Trophoblast cell (in vitro differentiated cells and primary cell): ENCODE measurements around the gene SHISA8.
"Not testable (repeated sequence)": the region's sequence is repeated elsewhere in the genome, so short reads cannot be mapped to it uniquely, and the experiment has no call there.

Experiments used
- DNase-seq, 2 donors: peaks; one replicate each; pipeline ENCODE4 v3.0.0-alpha.2; 2016
- H2AFZ ChIP-seq: 2 replicates; pipeline ENCODE4 v1.6.1; 2013; ENCODE audit warnings: low read length, moderate library complexity, mild to moderate bottlenecking; ENCODE audit not compliant: insufficient read depth, poor library complexity
- H2AK5ac ChIP-seq: 2 replicates; pipeline ENCODE4 v1.6.1; 2013; ENCODE audit warnings: mild to moderate bottlenecking, low read length
- H2BK120ac ChIP-seq: 2 replicates; pipeline ENCODE4 v1.6.1; 2013; ENCODE audit warnings: low read length, mild to moderate bottlenecking, moderate library complexity; ENCODE audit not compliant: insufficient read depth, poor library complexity
- H2BK12ac ChIP-seq: 2 replicates; pipeline ENCODE4 v1.6.1; 2013; ENCODE audit warnings: mild to moderate bottlenecking, low read length, moderate library complexity
- H2BK5ac ChIP-seq: 2 replicates; pipeline ENCODE4 v1.6.1; 2013; ENCODE audit warnings: low read length, low read depth, moderate library complexity, mild to moderate bottlenecking; ENCODE audit not compliant: poor library complexity
- H3K14ac ChIP-seq: 2 replicates; pipeline ENCODE4 v1.6.1; 2013; ENCODE audit warnings: mild to moderate bottlenecking, low read length
- H3K18ac ChIP-seq: 2 replicates; pipeline ENCODE4 v1.6.1; 2013; ENCODE audit warnings: mild to moderate bottlenecking, low read length
- H3K23ac ChIP-seq: 2 replicates; pipeline ENCODE4 v1.6.1; 2013; ENCODE audit warnings: low read length
- H3K27ac ChIP-seq: 2 replicates; pipeline ENCODE4 v1.5.1; 2013; ENCODE audit warnings: low read depth, mild to moderate bottlenecking, inconsistent platforms, low read length, moderate library complexity
- H3K27me3 ChIP-seq: 2 replicates; pipeline ENCODE4 v1.6.1; 2013; ENCODE audit warnings: inconsistent platforms, mild to moderate bottlenecking, low read length, moderate library complexity; ENCODE audit not compliant: insufficient read depth
- H3K36me3 ChIP-seq, 2 experiments: 1 replicate in 1 of 2; 2 replicates in 1 of 2; pipeline ENCODE4 v1.6.1; 2013; ENCODE audit warnings: low read length in 2 of 2, mild to moderate bottlenecking in 2 of 2, moderate library complexity in 1 of 2; ENCODE audit not compliant: insufficient read depth in 2 of 2, control insufficient read depth in 1 of 2
- H3K4ac ChIP-seq: 2 replicates; pipeline ENCODE4 v1.6.1; 2013; ENCODE audit warnings: low read depth, mild to moderate bottlenecking, low read length, moderate library complexity
- H3K4me1 ChIP-seq, 2 experiments: 1 replicate in 1 of 2; 2 replicates in 1 of 2; pipeline ENCODE4 v1.6.1; 2013; ENCODE audit warnings: low read length in 2 of 2, mild to moderate bottlenecking in 2 of 2, moderate library complexity in 1 of 2; ENCODE audit not compliant: insufficient read depth in 2 of 2, control insufficient read depth in 1 of 2
- H3K4me2 ChIP-seq: 2 replicates; pipeline ENCODE4 v1.6.1; 2013; ENCODE audit warnings: inconsistent platforms, mild to moderate bottlenecking, low read length, moderate library complexity
- H3K4me3 ChIP-seq: 2 replicates; pipeline ENCODE4 v1.5.1; 2013; ENCODE audit warnings: mild to moderate bottlenecking, low read depth, low read length, inconsistent platforms
- H3K79me1 ChIP-seq: one replicate; pipeline ENCODE4 v1.6.1; 2013; ENCODE audit warnings: low read length
- H3K79me2 ChIP-seq: 2 replicates; pipeline ENCODE4 v1.6.1; 2013; ENCODE audit warnings: low read length, mild to moderate bottlenecking; ENCODE audit not compliant: control insufficient read depth, insufficient read depth, poor library complexity
- H3K9ac ChIP-seq: 2 replicates; pipeline ENCODE4 v1.6.1; 2013; ENCODE audit warnings: mild to moderate bottlenecking, low read length
- H3K9me3 ChIP-seq: 2 replicates; pipeline ENCODE4 v1.6.1; 2013; ENCODE audit warnings: low read depth, mild to moderate bottlenecking, control low read depth, inconsistent platforms, low read length; ENCODE audit not compliant: insufficient read depth
- H4K12ac ChIP-seq: 2 replicates; pipeline ENCODE4 v1.6.1; 2013; ENCODE audit warnings: low read depth, mild to moderate bottlenecking, low read length, moderate library complexity
- H4K8ac ChIP-seq: 2 replicates; pipeline ENCODE4 v1.6.1; 2013; ENCODE audit warnings: low read depth, mild to moderate bottlenecking, low read length, moderate library complexity
- H4K91ac ChIP-seq: one replicate; pipeline ENCODE4 v1.6.1; 2013; ENCODE audit warnings: low read depth, mild to moderate bottlenecking, low read length, moderate library complexity
- WGBS: extraction: QIAGEN DNeasy Blood & Tissue Kit; methylation state at CpG from one replicate; pipeline ENCODE4 v1.1.7; 2013; ENCODE audit warnings: missing lambda C conversion rate; ENCODE audit not compliant: insufficient read length, insufficient coverage; ENCODE audit errors: extremely low coverage; 5-methylcytosine and 5-hydroxymethylcytosine counted together

Gene SHISA8

DNA sequence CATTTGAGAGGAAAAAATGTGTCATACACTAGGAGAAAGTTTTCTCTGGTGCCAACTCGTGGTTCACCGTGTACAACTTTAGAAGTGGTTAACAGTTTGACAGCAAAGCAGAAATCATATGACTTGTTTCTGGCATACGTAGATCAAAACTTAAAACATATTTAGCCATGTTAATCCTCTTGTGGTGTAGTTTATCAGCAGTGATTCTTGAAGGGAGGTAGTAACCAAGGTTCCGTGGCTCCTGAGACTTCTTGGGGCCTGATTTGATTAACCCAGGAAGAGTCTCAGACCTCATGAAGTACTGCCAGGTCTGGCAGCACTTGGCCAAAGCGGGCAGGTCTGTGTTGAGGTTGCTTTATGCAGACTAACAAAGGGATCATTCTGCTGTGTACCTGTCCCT, 41.5 kb downstream of the SHISA8 start:
- WGBS, result no CpG with 5 or more reads among the region's 5 CpGs

DNA sequence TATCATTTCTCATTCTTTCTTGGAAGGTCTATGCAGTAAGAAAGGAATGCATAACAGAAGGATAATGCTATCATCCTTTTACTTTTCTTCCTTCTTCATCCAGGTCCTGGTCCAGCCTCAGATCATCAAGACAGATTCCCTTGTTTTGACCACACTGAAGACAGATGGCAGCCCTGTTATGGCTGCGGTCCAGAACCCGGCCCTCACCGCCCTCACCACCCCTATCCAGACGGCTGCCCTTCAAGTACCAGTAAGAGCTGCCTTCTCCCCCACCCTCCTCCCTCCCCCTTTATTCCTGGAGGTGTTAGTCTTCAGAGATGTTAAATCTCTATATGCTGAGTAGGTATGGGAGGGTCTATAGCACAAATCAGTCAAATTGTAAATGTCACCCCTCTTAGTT, 44.1 kb downstream of the SHISA8 start:
- H2AK5ac ChIP-seq, result no peak overlapping the region
- H3K27me3 ChIP-seq, result no peaks in the 10 kb centered on the region
- peak; percentile 46 to 47 for DNase-seq

More for the DNA sequence above, 41.5 kb downstream of the SHISA8 start:
- no peak overlapping the region for H4K8ac ChIP-seq
- DNase-seq, result no peak
- H3K23ac ChIP-seq, result no peak overlapping the region
- H2AK5ac ChIP-seq, result no peak overlapping the region
- H3K36me3 ChIP-seq, result peaks cover 57 to 68% of the 10 kb centered on the region in 2 experiments
- no peak overlapping the region for H4K12ac ChIP-seq
- H3K18ac ChIP-seq, result no peak overlapping the region
- no peaks in the 10 kb centered on the region for H3K79me2 ChIP-seq
- no peak overlapping the region for H3K4me3 ChIP-seq
- H3K4me1 ChIP-seq, result no peaks in the 10 kb centered on the region
- H4K91ac ChIP-seq, result no peak overlapping the region
- H2BK12ac ChIP-seq, result no peak overlapping the region
- H3K9ac ChIP-seq, result no peak overlapping the region
- no peaks in the 10 kb centered on the region for H3K27me3 ChIP-seq
- no peak overlapping the region for H3K4ac ChIP-seq
- H3K27ac ChIP-seq, result no peak overlapping the region
- no peak overlapping the region for H2BK5ac ChIP-seq
- no peak overlapping the region for H2BK120ac ChIP-seq
- no peaks in the 10 kb centered on the region for H3K9me3 ChIP-seq
- H3K14ac ChIP-seq, result no peak overlapping the region
- no peak overlapping the region for H2AFZ ChIP-seq
- no peaks in the 10 kb centered on the region for H3K79me1 ChIP-seq
- H3K4me2 ChIP-seq, result no peak overlapping the region

DNA sequence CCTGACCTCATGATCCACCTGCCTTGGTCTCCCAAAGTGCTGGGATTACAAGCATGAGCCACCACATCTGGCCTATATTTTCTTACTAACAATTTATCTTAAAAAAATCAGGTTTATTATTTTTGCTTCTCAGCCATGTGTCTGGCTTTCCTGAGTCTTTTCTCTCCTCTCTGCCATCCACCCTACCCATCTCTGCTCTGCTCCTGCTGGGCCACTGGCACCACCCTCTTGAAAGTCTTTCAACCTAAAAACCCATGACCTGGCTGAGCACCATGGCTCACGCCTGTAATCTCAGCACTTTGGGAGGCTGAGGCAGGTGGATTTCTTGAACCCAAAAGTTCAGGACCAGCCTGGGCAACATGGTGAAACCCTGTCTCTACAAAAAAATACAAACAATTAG, 44.8 kb downstream of the SHISA8 start:
- H2BK12ac ChIP-seq, H2AFZ ChIP-seq, H3K4me2 ChIP-seq, H3K27me3 ChIP-seq, H3K79me2 ChIP-seq, H2BK120ac ChIP-seq, H3K4me1 ChIP-seq, H3K23ac ChIP-seq, H3K4me3 ChIP-seq, H3K4ac ChIP-seq, H2AK5ac ChIP-seq, H2BK5ac ChIP-seq, H3K14ac ChIP-seq, H3K27ac ChIP-seq, DNase-seq, H3K79me1 ChIP-seq, H4K12ac ChIP-seq, H3K18ac ChIP-seq, H3K9me3 ChIP-seq, H4K8ac ChIP-seq, H4K91ac ChIP-seq, H3K9ac ChIP-seq: not testable (repeated sequence)
- WGBS, result no CpG with 5 or more reads among the region's 1 CpG
- peaks cover 49 to 56% of the 10 kb centered on the region in 2 experiments for H3K36me3 ChIP-seq

More for the DNA sequence above, 44.1 kb downstream of the SHISA8 start:
- Histone ChIP-seq H3K79me1 (no peaks in the 10 kb centered on the region), H4K91ac (no peak overlapping the region), H3K23ac (no peak overlapping the region), H3K9me3 (no peaks in the 10 kb centered on the region), H3K36me3 (peaks cover 55 to 63% of the 10 kb centered on the region in 2 experiments), H2AFZ (no peak overlapping the region), H3K4me1 (no peaks in the 10 kb centered on the region), H4K8ac (no peak overlapping the region), H3K14ac (no peak overlapping the region), H3K4me2 (no peak overlapping the region), H3K4ac (no peak overlapping the region), H2BK12ac (no peak overlapping the region), H3K27ac (no peak overlapping the region), H3K9ac (no peak overlapping the region), H2BK5ac (no peak overlapping the region), H2BK120ac (no peak overlapping the region), H3K4me3 (no peak overlapping the region), H4K12ac (no peak overlapping the region), H3K79me2 (no peaks in the 10 kb centered on the region), H3K18ac (no peak overlapping the region)
- no CpG with 5 or more reads among the region's 4 CpGs for WGBS

DNA sequence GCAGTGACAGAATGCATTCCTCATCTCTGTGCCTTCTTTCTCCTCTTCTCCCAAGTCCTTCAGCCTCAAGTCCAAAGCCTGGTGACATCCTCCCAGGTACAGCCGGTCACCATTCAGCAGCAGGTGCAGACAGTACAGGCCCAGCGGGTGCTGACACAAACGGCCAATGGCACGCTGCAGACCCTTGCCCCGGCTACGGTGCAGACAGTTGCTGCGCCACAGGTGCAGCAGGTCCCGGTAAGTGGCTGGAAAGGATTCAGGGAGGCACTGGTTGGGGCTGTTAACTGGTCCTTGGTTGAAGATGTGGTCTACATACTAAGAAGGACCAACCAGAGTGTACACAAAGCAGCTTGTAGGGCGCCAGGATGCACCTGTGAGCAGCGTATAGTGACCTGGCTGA, 46.3 kb downstream of the SHISA8 start:
- Histone ChIP-seq H4K12ac (no peak overlapping the region), H2AK5ac (no peak overlapping the region), H3K14ac (no peak overlapping the region), H3K79me1 (no peaks in the 10 kb centered on the region), H2BK5ac (no peak overlapping the region), H3K18ac (no peak overlapping the region), H3K9ac (no peak overlapping the region), H3K36me3 (peaks cover 42 to 47% of the 10 kb centered on the region in 2 experiments), H4K8ac (no peak overlapping the region), H4K91ac (no peak overlapping the region), H3K79me2 (peaks cover 3% of the 10 kb centered on the region), H3K23ac (no peak overlapping the region), H3K27me3 (no peaks in the 10 kb centered on the region), H3K9me3 (no peaks in the 10 kb centered on the region), H3K27ac (no peak overlapping the region), H2BK120ac (no peak overlapping the region), H3K4me3 (no peak overlapping the region), H3K4me1 (no peaks in the 10 kb centered on the region), H2BK12ac (no peak overlapping the region), H2AFZ (no peak overlapping the region), H3K4me2 (no peak overlapping the region), H3K4ac (no peak overlapping the region)
- no peak for DNase-seq
- WGBS, result no CpG with 5 or more reads among the region's 10 CpGs
